Endodermal cell (in vitro differentiated cells): ENCODE data around the gene DCTN4. TPM values are rescaled to one million over a fixed set of nuclear protein-coding genes. Genes with fewer than 3 reads are reported as not detected.
A peak's percentile ranks its signal among the peaks of the same experiment; 100 is the strongest.

Experiments
- DNase-seq: peaks from one replicate; pipeline ENCODE4 v3.0.0-alpha.2; 2017
- H3K27ac ChIP-seq: 2 replicates; pipeline ENCODE4 v1.5.1; 2013; ENCODE audit warnings: mild to moderate bottlenecking, low read depth, low read length, moderate library complexity
- H3K27me3 ChIP-seq: 2 replicates; pipeline ENCODE4 v1.6.1; 2013; ENCODE audit warnings: mild to moderate bottlenecking, low read length, moderate library complexity; ENCODE audit not compliant: insufficient read depth, control insufficient read depth, poor library complexity, severe bottlenecking
- H3K36me3 ChIP-seq: 2 replicates; pipeline ENCODE4 v1.7.0; 2013; ENCODE audit warnings: mild to moderate bottlenecking, low read length, moderate library complexity; ENCODE audit not compliant: control insufficient read depth, insufficient read depth
- H3K4me1 ChIP-seq: one replicate; pipeline ENCODE4 v1.7.0; 2013; ENCODE audit warnings: low read length; ENCODE audit not compliant: control insufficient read depth, insufficient read depth
- H3K4me3 ChIP-seq: 2 replicates; pipeline ENCODE4 v1.5.1; 2013; ENCODE audit warnings: mild to moderate bottlenecking, low read length, moderate library complexity
- H3K9ac ChIP-seq: 2 replicates; pipeline ENCODE4 v1.6.1; 2013; ENCODE audit warnings: mild to moderate bottlenecking, low read length, moderate library complexity; ENCODE audit not compliant: poor library complexity, severe bottlenecking; ENCODE audit errors: extremely low read depth
- H3K9me3 ChIP-seq: 2 replicates; pipeline ENCODE4 v1.6.1; 2013; ENCODE audit warnings: mild to moderate bottlenecking, low read length, moderate library complexity; ENCODE audit not compliant: control insufficient read depth
- H3K27ac Mint-ChIP-seq: 2 replicates; pipeline ENCODE4 v1.8.0; 2020; ENCODE audit warnings: mixed read lengths
- H3K27me3 Mint-ChIP-seq: 2 replicates; pipeline ENCODE4 v1.8.0; 2021; ENCODE audit warnings: mild to moderate bottlenecking, mixed read lengths; ENCODE audit not compliant: insufficient read depth
- H3K36me3 Mint-ChIP-seq: 2 replicates; pipeline ENCODE4 v1.8.0; 2020; ENCODE audit warnings: low read depth, mixed read lengths
- H3K4me1 Mint-ChIP-seq: 2 replicates; pipeline ENCODE4 v1.8.0; 2020; ENCODE audit warnings: mixed read lengths
- H3K4me3 Mint-ChIP-seq: 2 replicates; pipeline ENCODE4 v1.8.0; 2020; ENCODE audit warnings: mild to moderate bottlenecking, moderate library complexity, mixed read lengths
- H3K9me3 Mint-ChIP-seq: 2 replicates; pipeline ENCODE4 v1.8.0; 2020; ENCODE audit warnings: mild to moderate bottlenecking, mixed read lengths
- CTCF ChIP-seq: fragments of 200-600 bp; sonication (generic); conservative IDR thresholded peaks from 2 replicates; pipeline ENCODE4 v1.5.0; 2021; ENCODE audit warnings: antibody characterized with exemption, mild to moderate bottlenecking
- WGBS, 2 experiments: methylation state at CpG; one replicate each; pipeline versions ENCODE4 v1.1.5 to v1.1.7; 2013; ENCODE audit warnings: missing lambda C conversion rate in 2 of 2, mixed read lengths in 1 of 2; ENCODE audit not compliant: insufficient coverage in 1 of 2, insufficient read length in 1 of 2; 5-methylcytosine and 5-hydroxymethylcytosine counted together
- total RNA-seq, 2 donors: library from RNA; stranded (reverse); fragmentation: NEBNext Ultra II Directional in 1 of 2; extraction: Animal tissue kit (Norgen Biotek cat#: 25700) in 1 of 2; gene quantifications; 2 replicates in 1 of 2; 3 replicates in 1 of 2; pipeline ENCODE4 v1.2.1, GENCODE V29; 2021

DCTN4 gene
- total RNA-seq, 2 donors from 2014 or later: 51.5 to 64.3 TPM

GRCh38 chr5:150662731-150663516 lies 95.9 kb downstream of the DCTN4 start:
- H3K4me1 Mint-ChIP-seq: peaks cover 30% of the 10 kb centered on the region
- no peak for DNase-seq
- H3K27me3 ChIP-seq: no peaks in the 10 kb centered on the region
- WGBS, 2 experiments: 88 to 94% methylated on average over 2 to 3 of the region's 4 CpGs
- H3K9me3 ChIP-seq: no peaks in the 10 kb centered on the region
- H3K9me3 Mint-ChIP-seq: no peaks in the 10 kb centered on the region
- peaks cover 15% of the 10 kb centered on the region for H3K4me1 ChIP-seq
- no peaks in the 10 kb centered on the region for H3K36me3 ChIP-seq
- peaks cover 4% of the 10 kb centered on the region for H3K27me3 Mint-ChIP-seq
- TF ChIP-seq CTCF: peak; percentile 40
- H3K27ac Mint-ChIP-seq: no peak overlapping the region
- H3K4me3 Mint-ChIP-seq: no peak overlapping the region
- H3K4me3 ChIP-seq: no peak overlapping the region
- H3K27ac ChIP-seq: no peak overlapping the region
- no peak overlapping the region for H3K9ac ChIP-seq
- H3K36me3 Mint-ChIP-seq: peaks cover 4% of the 10 kb centered on the region

DNA sequence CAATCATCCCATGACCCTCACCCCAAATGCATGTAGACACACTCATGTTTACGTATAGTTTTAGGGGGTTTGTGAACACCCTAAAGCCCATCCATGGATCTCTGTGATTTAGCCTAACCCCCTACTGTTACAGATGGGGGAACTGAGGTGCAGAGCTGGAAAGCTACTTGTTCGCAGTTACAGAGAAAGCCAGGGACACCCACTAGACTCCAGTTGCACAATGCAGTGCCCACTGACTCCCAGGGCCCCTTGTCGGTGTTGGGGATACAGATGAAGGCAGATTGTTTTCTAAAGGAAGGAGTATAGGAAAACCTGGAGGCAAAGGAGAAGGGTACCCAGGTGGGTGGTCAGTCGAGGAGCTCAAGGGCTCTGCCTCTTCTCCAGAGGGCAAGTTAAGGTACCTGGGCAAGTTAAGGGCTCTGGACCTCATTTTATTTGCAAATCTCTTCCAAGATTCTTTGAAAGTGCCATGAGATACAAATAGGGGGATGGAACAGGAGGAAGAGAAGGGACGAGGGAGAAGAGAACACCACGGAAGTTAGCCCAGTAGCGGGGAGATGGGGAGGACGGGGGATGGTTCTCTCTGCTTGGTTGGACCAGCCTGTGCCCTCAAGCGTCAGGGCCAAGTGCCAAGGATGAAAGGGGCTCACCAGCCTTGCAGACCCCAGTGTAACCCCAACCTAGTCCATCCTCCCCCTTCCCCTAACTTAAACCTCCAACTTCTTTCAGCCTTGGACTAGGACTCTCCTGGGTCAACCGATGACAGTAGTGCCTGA lies 96.8 kb downstream of the DCTN4 start:
- no peak for TF ChIP-seq CTCF
- Histone ChIP-seq H3K9ac (no peak overlapping the region), H3K36me3 (no peaks in the 10 kb centered on the region), H3K9me3 (no peaks in the 10 kb centered on the region), H3K4me1 (peaks cover 15% of the 10 kb centered on the region), H3K4me3 (no peak overlapping the region), H3K27me3 (no peaks in the 10 kb centered on the region), H3K27ac (no peak overlapping the region)
- peak overlapping the region; percentile 40 for H3K4me3 Mint-ChIP-seq
- peaks cover 4% of the 10 kb centered on the region for H3K36me3 Mint-ChIP-seq
- no peak for DNase-seq
- no peaks in the 10 kb centered on the region for H3K9me3 Mint-ChIP-seq
- 95 to 97% methylated on average over 8 to 10 of the region's 10 CpGs for WGBS, 2 experiments
- H3K4me1 Mint-ChIP-seq: peaks cover 35% of the 10 kb centered on the region
- H3K27ac Mint-ChIP-seq: no peak overlapping the region
- peaks cover 4% of the 10 kb centered on the region for H3K27me3 Mint-ChIP-seq

DNA sequence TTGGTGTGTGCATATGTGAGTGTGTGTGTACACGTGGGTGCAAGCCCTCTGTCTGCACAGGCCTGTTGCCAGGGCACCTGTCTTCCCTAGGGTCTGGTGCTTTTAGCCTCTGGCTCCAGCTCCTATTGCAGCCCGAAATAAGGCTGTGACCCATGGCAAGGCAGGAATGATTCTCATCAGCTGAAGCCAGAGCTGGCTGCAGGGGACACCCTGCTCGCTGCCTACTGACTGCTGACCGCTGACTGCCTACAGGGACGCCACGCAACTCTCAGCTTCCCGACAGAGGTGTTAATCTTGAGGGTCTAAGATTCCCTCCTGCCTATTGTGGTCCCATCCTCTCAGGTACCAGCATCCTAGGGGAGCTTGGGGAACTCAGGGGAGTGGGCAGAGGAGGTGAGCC lies 97.7 kb downstream of the DCTN4 start, which contains the start of gene MYOZ3:
Gene MYOZ3 (plus strand): TSS at position 166 of the 400 bp plus-strand sequence. CDS start 1,691 bp downstream, outside the sequence.
- TF ChIP-seq CTCF: no peak
- peak within 1 kb of the TSS; percentile 46 for H3K4me3 ChIP-seq
- H3K9ac ChIP-seq: no peak within 1 kb of the TSS
- peaks cover 35% of the 10 kb centered on the region for H3K4me1 Mint-ChIP-seq
- H3K27me3 ChIP-seq: no peaks in the 10 kb centered on the region
- no peaks in the 10 kb centered on the region for H3K9me3 Mint-ChIP-seq
- H3K4me3 Mint-ChIP-seq: peak within 1 kb of the TSS; percentile 40
- no peaks in the 10 kb centered on the region for H3K9me3 ChIP-seq
- peak; percentile 71 for DNase-seq
- peaks cover 4% of the 10 kb centered on the region for H3K36me3 Mint-ChIP-seq
- H3K27me3 Mint-ChIP-seq: peaks cover 4% of the 10 kb centered on the region
- H3K36me3 ChIP-seq: no peaks in the 10 kb centered on the region
- peaks cover 15% of the 10 kb centered on the region for H3K4me1 ChIP-seq
- peak within 1 kb of the TSS; percentile 86 for H3K27ac Mint-ChIP-seq
- H3K27ac ChIP-seq: no peak within 1 kb of the TSS
- WGBS, 2 experiments: 44 to 74% methylated on average over 3 to 7 of the region's 7 CpGs
